ENCODE measurements around the gene SUPT4H1. TPM values are rescaled to one million over a fixed set of nuclear protein-coding genes. Genes with fewer than 3 reads are reported as not detected.

The SUPT4H1 gene
- total RNA-seq, 1 experiment from 2014 or later, result 100.0 TPM

GRCh38 chr17:58317421-58318064 is 34.5 kb downstream of the SUPT4H1 start:
- Histone ChIP-seq H3K4me2 (ENCODE audit: low read length) (peak overlapping the region; percentile 32), H3K27me3 (ENCODE audit: low read length) (no peaks in the 10 kb centered on the region), H3K4me1 (ENCODE audit: insufficient read depth, low read length) (peaks cover 20% of the 10 kb centered on the region), H3K79me2 (ENCODE audit: low read length) (no peaks in the 10 kb centered on the region), H4K20me1 (ENCODE audit: low read length) (no peaks in the 10 kb centered on the region), H3K4me3 (ENCODE audit: low read length) (no peak overlapping the region), H3K9ac (ENCODE audit: low read length) (no peak overlapping the region), H3K9me2 (replicated peaks; ENCODE audit: low read length) (no peaks in the 10 kb centered on the region), H3K36me3 (ENCODE audit: low read depth, low read length) (no peaks in the 10 kb centered on the region), H3F3A (ENCODE audit: low read length, unreplicated experiment) (no peaks in the 10 kb centered on the region), H3K27ac (ENCODE audit: low read length) (0 out of 2 replicates have a peak overlapping the region, but pooled peaks have one; percentile 8), H3K9me3 (ENCODE audit: low read length) (no peaks in the 10 kb centered on the region), H2AFZ (ENCODE audit: low read length) (peak overlapping the region; percentile 44)
- ChIA-PET CTCF (interaction anchor here (0.5 to 3.6 kb wide), 13 partner anchors 35 to 1262 kb away, joined by 3 to 61 read pairs (median 6); partner anchors contain the start of genes MTMR4, RNF43 and SUPT4H1), POLR2A (ENCODE audit: unreplicated experiment) (interaction anchor here (0.5 to 1.2 kb wide), 3 partner anchors 34 to 904 kb away, joined by 3 to 10 read pairs (median 9); partner anchors contain the start of genes RNF43 and SUPT4H1)
- no TSS peak for BruUV-seq (replicated peaks)
- TF ChIP-seq EZH2phosphoT487 (IDR thresholded peaks at IDR 0.05; ENCODE audit: borderline replicate concordance, low read length), result no peak
- peak; percentile 98 for TF ChIP-seq CTCF (conservative IDR thresholded peaks at IDR 0.05; ENCODE audit: low read depth, low read length)
- intact Hi-C loops (cut with micrococcal nuclease), result loop anchor here (1.0 kb wide), 3 partner anchors 35 to 130 kb away; partner anchors contain the start of genes RNF43 and SUPT4H1
- ATAC-seq (peak; percentile 87), DNase-seq (peak; percentile 95)

- intact Hi-C loops (cut with micrococcal nuclease), result no loop called here
- ChIA-PET POLR2A (ENCODE audit: unreplicated experiment) (no interaction called here), CTCF (interaction anchor here (0.6 to 3.6 kb wide), 5 partner anchors 9 to 135 kb away, joined by 3 to 61 read pairs (median 17); partner anchors contain the start of genes RNF43 and SUPT4H1)
- Histone ChIP-seq H3K9ac (ENCODE audit: low read length) (no peak overlapping the region), H2AFZ (ENCODE audit: low read length) (no peak overlapping the region), H3K9me2 (replicated peaks; ENCODE audit: low read length) (no peaks in the 10 kb centered on the region), H3K79me2 (ENCODE audit: low read length) (no peaks in the 10 kb centered on the region), H4K20me1 (ENCODE audit: low read length) (no peaks in the 10 kb centered on the region), H3K4me3 (ENCODE audit: low read length) (no peak overlapping the region), H3K4me1 (ENCODE audit: insufficient read depth, low read length) (peaks cover 17% of the 10 kb centered on the region), H3K27me3 (ENCODE audit: low read length) (no peaks in the 10 kb centered on the region), H3F3A (ENCODE audit: low read length, unreplicated experiment) (no peaks in the 10 kb centered on the region), H3K36me3 (ENCODE audit: low read depth, low read length) (no peaks in the 10 kb centered on the region), H3K4me2 (ENCODE audit: low read length) (no peak overlapping the region), H3K27ac (ENCODE audit: low read length) (no peak overlapping the region), H3K9me3 (ENCODE audit: low read length) (no peaks in the 10 kb centered on the region)
- ATAC-seq, result no peak
- no TSS peak for BruUV-seq (replicated peaks)
- TF ChIP-seq EZH2 (IDR thresholded peaks at IDR 0.05; ENCODE audit: low read length, unreplicated experiment) (no peak), EZH2phosphoT487 (IDR thresholded peaks at IDR 0.05; ENCODE audit: borderline replicate concordance, low read length) (no peak), CTCF (conservative IDR thresholded peaks at IDR 0.05; ENCODE audit: low read depth, low read length) (no peak)
- DNase-seq, result no peak
Measured at GRCh38 chr17:58316260-58316960, 35.6 kb downstream of the SUPT4H1 start.

Data from PC-3 (cell line).